Stimulated activated naive CD8-positive, alpha-beta T cell treated with anti-CD3 and anti-CD28 coated beads, Interleukin-15, amount 100 ng/mL, for 72 hours (primary cell): ENCODE data around the gene ALDH4A1.

ENCODE experiments used
- ATAC-seq: fragments of 150-1000 bp; cut with Tn5 transposase; 2 replicates; pipeline ENCODE4 v1.10.0; 2021; ENCODE audit warnings: mild to moderate bottlenecking, moderate library complexity
- DNase-seq, 2 donors: peaks; one replicate each; pipeline ENCODE4 v3.0.0; 2021 to 2022
- H3K27ac Mint-ChIP-seq, 2 donors: one replicate each; pipeline ENCODE4 v1.8.0; 2022; ENCODE audit warnings: mild to moderate bottlenecking in 2 of 2, mixed read lengths in 2 of 2, moderate library complexity in 2 of 2
- H3K27me3 Mint-ChIP-seq: one replicate; pipeline ENCODE4 v1.8.0; 2022; ENCODE audit warnings: mixed read lengths
- H3K4me1 Mint-ChIP-seq: one replicate; pipeline ENCODE4 v1.8.0; 2022; ENCODE audit warnings: mild to moderate bottlenecking, mixed read lengths
- H3K4me3 Mint-ChIP-seq, 2 donors: one replicate each; pipeline ENCODE4 v1.8.0; 2022; ENCODE audit warnings: mild to moderate bottlenecking in 2 of 2, mixed read lengths in 2 of 2, moderate library complexity in 1 of 2
- H3K9me3 Mint-ChIP-seq, 2 donors: one replicate each; pipeline ENCODE4 v1.8.0; 2022; ENCODE audit warnings: mixed read lengths in 2 of 2

ALDH4A1 gene

DNA sequence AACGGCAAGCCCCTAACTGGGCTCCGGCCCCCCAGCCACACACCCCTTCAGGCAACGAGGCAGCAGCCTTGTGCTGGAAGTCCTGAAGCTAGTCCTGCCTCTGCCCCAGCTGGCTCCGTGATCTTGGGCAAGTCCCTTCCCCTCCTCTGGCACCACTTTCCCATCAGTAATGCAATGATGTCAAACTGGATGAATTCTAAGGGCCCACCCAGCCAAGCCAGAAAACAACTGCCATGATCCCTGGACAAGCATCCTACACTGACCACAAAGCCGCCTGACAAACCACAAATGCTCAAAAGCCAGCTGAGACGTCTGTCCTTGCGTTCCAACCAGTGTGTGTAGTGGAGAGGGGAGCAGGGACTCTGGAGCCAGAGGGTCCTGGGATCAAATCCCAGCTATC, 27.3 kb upstream of the ALDH4A1 start:
- no peak for ATAC-seq
- peaks cover 100% of the 10 kb centered on the region for H3K4me1 Mint-ChIP-seq
- DNase-seq: no peak
- H3K4me3 Mint-ChIP-seq: no peak overlapping the region
- H3K27me3 Mint-ChIP-seq: no peaks in the 10 kb centered on the region
- H3K9me3 Mint-ChIP-seq: no peaks in the 10 kb centered on the region
- no peak overlapping the region for H3K27ac Mint-ChIP-seq

DNA sequence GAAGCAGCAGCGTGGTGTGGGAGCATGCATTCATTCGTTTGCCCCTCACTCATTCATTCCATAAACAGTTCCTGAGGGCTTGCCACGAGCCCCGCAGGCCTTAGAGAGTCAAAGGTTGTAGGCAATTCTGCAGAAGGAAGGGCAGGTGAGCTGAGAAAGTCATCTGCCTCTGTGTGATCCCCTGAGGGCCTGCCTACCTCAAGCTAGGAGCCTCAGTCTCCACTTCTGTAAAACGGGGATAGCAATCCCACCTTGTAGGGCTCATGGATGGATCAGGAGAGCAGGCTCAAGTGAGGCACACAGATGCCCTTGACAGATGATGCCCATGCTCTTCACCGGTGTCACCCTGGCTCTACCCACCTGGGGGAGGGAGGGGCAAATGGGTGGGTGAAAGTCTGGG, 26.6 kb upstream of the ALDH4A1 start:
- Mint-ChIP-seq H3K27me3 (no peaks in the 10 kb centered on the region), H3K27ac (no peak overlapping the region), H3K9me3 (no peaks in the 10 kb centered on the region), H3K4me3 (peak overlapping the region in 1 of 2 donors; percentile 64), H3K4me1 (peaks cover 100% of the 10 kb centered on the region)
- DNase-seq (no peak), ATAC-seq (no peak)

DNA sequence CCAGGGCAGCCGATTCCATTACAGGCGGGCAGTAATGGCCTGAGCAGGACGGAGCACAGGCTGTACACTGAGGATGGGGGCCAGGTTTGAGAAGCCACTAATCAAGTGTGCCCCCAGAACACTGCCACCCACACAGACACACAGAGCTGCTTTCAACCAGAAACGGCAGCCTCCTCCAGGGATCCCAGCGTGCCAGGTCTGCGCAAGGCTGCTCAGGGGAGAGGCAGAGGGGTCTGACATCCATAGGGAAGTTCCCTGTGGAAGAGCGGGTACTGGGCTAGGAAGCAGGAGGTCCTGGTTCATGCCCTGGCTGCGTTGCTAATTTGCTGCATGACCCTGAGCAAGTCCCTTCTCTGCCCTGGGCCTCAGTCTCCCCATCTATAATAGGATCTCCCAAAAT, 26.1 kb upstream of the ALDH4A1 start:
- Mint-ChIP-seq H3K27ac (peak overlapping the region; percentile 97 to 99), H3K9me3 (no peaks in the 10 kb centered on the region), H3K4me3 (peak overlapping the region; percentile 89 to 97), H3K27me3 (no peaks in the 10 kb centered on the region), H3K4me1 (peaks cover 100% of the 10 kb centered on the region)
- DNase-seq (no peak), ATAC-seq (no peak)

DNA sequence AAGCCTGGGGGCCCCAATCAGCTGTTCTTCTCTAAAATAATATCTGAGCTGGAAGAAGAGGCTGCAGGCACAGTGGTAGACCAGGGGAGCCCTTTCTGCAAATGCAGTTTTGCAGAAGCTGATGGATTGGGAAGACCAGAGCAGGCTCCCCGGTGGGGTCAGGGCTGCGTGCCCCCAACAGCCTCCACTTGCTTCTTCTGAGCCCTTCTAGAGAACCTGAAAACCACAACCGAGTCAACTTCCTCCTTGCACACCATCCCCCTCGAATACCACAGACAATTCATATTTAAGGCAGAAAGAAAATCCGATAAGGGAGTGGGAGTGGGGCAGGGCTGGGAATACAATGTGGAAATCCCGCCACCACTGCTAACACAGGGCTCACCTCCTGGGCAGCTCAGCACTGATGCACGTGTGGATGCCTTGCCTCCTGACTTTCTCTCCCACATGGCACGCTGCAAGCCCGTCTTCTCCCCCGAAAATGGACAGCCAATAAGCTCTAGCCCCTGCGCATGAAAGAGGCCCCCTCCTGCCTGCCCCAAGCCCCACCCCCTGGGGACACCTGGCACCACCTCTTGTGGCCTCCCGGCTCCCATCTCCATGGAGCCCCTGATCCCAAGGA, 25.4 kb upstream of the ALDH4A1 start:
- no peaks in the 10 kb centered on the region for H3K9me3 Mint-ChIP-seq
- DNase-seq (peak; percentile 45 to 49), ATAC-seq (peak; percentile 41)
- H3K4me1 Mint-ChIP-seq: peaks cover 100% of the 10 kb centered on the region
- H3K27me3 Mint-ChIP-seq: no peaks in the 10 kb centered on the region
- peak overlapping the region; percentile 89 to 97 for H3K4me3 Mint-ChIP-seq
- H3K27ac Mint-ChIP-seq: peak overlapping the region; percentile 97 to 99

DNA sequence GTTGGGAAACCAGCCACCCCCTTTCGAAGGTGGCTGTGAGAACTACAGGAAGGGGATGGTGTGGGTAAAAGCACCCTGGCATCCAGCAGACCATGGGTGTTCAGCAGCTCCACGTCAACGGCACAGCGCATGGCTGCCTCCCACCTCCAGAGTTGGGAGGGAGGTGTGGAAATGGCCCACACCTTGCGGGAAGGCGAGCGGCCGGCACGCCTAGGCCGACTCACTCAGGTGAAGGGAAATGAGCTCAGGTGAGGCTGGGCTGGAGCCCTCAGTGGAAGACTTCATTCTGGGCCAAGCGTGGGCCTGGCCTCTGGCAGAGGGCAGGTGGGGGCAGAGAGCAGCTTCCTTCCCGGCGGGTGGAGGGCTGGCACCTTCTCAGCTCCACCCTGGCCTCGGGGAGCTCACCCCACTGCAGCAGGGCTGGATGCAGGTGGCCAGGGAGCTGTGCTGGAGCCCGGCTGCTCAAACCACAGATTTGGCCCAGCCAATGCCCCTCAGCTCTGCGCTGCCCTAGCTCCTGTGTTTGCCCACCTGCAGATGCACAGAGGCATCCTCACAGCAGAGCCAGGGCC, 24.8 kb upstream of the ALDH4A1 start:
- ATAC-seq (peak; percentile 62), DNase-seq (no peak)
- H3K9me3 Mint-ChIP-seq: no peaks in the 10 kb centered on the region
- peak overlapping the region; percentile 89 to 97 for H3K4me3 Mint-ChIP-seq
- H3K27me3 Mint-ChIP-seq: no peaks in the 10 kb centered on the region
- H3K27ac Mint-ChIP-seq: peak overlapping the region; percentile 97 to 99
- peaks cover 100% of the 10 kb centered on the region for H3K4me1 Mint-ChIP-seq

DNA sequence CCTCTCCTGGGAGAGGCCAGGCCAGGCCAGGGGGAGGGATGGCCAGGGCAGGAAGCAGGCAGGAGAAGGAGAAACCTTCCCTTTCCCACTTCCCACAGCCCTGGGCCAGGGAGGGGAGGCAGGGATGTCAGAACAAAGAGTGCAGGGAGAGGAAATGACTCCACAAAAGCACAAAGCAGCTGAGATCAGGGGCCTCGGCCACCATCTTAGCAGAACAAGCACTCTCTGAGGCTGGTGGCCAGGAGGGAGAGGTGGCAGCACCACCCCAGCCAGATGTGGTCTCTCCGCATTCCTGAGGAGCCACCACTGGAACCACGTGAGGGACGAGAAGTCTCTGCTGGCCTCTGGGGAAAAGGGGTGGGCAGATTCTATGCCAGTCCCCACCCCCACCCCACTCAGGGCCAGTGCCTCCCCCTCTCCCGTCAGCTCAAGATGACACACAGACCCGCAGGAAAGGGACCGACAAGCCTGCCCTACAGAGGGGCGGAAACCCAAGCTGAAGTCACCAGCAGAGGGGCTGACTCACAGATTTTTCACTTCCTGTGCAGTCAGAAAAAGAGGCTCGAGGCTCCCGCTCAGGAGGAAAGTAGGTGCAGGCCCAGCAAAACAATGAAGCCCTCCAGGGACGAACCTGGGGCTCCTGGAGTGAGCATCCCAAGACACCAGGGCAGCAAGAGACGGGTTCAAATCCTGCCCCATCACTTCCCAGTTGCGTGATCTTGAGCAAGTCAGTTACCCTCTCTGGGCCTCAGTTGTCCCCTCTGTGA, 24.1 kb upstream of the ALDH4A1 start:
- peak; percentile 80 to 91 for DNase-seq
- H3K4me1 Mint-ChIP-seq: peaks cover 95% of the 10 kb centered on the region
- H3K27me3 Mint-ChIP-seq: no peaks in the 10 kb centered on the region
- ATAC-seq: peak; percentile 96
- no peaks in the 10 kb centered on the region for H3K9me3 Mint-ChIP-seq
- H3K4me3 Mint-ChIP-seq: peak overlapping the region; percentile 89 to 97
- peak overlapping the region; percentile 97 to 99 for H3K27ac Mint-ChIP-seq

DNA sequence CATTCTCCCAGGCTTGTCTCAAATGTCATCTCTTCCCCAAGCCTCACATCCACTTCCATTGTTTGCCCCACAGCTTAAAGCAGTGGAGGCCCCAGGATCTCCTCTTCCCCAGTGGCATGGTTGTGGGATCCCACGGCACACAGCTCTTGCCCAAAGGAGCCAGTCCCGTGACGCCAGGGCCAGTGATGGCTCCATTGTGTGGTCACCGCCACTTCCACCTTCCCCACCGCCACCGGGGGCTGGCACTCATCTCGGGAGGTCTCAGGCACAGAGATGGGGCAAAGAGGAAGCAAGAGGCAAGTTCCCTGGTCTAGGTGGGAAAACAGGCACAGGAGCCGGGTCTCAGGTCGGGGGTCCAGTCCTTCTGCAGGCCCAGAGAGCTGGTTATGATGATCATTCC, 22.9 kb upstream of the ALDH4A1 start:
- Mint-ChIP-seq H3K9me3 (no peaks in the 10 kb centered on the region), H3K27ac (peak overlapping the region in 1 of 2 donors; percentile 43), H3K27me3 (no peaks in the 10 kb centered on the region), H3K4me1 (peaks cover 83% of the 10 kb centered on the region), H3K4me3 (peak overlapping the region; percentile 2 to 51)
- ATAC-seq: no peak
- no peak for DNase-seq

DNA sequence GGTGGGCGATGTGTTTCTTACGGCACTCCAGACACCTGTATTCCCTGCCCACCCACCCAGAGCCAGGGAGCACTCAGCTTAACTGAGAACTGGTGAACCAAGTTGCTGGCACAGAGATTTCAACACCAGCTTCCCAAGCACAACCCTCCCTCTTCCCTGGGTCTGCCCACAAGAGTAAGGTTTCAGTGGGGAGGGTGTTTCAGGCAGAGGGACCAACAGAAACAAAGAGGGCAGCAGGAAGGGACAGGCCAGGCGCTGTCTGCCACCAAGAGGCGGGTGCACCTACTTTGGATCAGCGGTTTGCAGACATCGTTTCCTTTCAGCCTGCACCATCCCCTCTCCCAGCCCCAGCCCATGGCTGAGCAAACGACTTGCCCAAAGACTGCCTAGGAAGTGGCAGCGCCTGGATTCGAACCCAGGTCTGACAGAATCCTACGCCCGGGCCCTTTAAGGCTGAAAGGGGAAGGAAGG, 21.9 kb upstream of the ALDH4A1 start:
- peak overlapping the region in 1 of 2 donors; percentile 54 for H3K4me3 Mint-ChIP-seq
- H3K4me1 Mint-ChIP-seq: peaks cover 74% of the 10 kb centered on the region

DNA sequence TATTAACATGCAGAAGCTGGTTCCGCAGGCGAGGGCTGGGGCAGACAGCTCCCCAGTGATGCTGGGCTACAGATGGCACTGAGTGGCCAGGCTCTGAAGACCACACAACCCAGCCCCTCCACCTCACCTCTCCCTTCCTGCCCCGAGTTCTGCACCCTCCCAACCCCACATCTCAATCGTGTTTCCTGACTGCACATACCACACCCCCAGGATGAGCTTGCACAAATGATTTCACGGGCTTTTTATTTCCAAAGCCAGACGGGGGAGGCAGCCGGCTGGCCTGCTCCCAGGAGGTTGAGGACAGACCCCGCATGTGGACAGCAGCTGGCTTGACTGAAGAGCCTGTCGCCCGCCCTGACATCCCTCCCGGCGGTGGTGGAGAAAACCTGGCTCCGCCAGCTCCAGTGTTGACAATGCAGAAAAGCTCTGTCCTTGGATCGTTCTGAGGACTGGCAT, 21.4 kb upstream of the ALDH4A1 start:
- peak overlapping the region; percentile 15 to 35 for H3K4me3 Mint-ChIP-seq
- DNase-seq (no peak), ATAC-seq (no peak)
- no peaks in the 10 kb centered on the region for H3K27me3 Mint-ChIP-seq
- H3K4me1 Mint-ChIP-seq: peaks cover 74% of the 10 kb centered on the region
- no peak overlapping the region for H3K27ac Mint-ChIP-seq
- no peaks in the 10 kb centered on the region for H3K9me3 Mint-ChIP-seq

More for the DNA sequence above, 21.9 kb upstream of the ALDH4A1 start:
- H3K9me3 Mint-ChIP-seq: no peaks in the 10 kb centered on the region
- ATAC-seq: no peak
- H3K27ac Mint-ChIP-seq: no peak overlapping the region
- no peak for DNase-seq
- no peaks in the 10 kb centered on the region for H3K27me3 Mint-ChIP-seq

DNA sequence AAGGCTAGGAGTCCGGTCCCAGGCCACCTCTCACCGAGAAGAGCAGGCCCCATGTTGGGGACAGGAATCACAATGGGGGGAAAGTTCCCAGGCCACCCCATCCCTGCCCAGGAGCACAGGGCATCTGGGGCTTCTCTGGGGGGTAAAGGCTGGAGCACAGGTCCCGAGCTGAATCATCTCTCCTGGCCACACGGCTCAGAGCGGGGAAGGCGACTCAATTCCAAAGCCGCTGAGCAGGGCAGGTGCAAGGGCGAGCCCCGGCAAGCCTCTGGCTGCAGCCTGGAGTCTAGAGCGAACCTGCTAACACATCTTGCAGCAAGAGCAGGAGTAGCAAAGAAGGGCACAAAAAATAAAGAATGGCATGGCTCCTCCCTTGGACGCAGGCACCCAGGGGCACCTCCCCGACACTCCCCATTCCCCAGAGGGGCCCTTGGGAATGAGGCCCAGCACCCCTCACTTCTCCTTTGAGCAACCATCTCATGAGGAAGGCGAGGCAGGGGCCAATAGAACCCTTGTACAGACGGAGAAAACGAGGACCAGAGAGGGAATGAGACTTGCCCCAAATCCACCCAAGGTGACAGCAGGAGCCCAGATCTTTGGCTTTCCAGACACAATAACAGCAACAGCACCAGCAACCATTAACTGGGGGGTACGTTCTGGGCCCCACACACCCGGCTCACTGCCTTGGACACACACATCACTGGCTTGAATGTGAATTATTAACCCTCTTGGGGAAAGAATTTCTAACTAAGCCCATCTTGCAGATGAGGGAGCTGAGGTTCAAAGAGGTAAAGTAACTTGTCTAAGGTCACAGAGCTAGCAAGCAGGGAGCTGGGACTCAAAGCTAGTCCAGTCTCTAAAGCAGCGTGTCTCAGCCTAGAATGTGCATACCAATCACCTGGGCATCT, 20.7 kb upstream of the ALDH4A1 start:
- Mint-ChIP-seq H3K4me3 (peak overlapping the region in 1 of 2 donors; percentile 35), H3K27me3 (no peaks in the 10 kb centered on the region), H3K9me3 (no peaks in the 10 kb centered on the region), H3K4me1 (peaks cover 68% of the 10 kb centered on the region), H3K27ac (no peak overlapping the region)
- DNase-seq (no peak), ATAC-seq (no peak)

DNA sequence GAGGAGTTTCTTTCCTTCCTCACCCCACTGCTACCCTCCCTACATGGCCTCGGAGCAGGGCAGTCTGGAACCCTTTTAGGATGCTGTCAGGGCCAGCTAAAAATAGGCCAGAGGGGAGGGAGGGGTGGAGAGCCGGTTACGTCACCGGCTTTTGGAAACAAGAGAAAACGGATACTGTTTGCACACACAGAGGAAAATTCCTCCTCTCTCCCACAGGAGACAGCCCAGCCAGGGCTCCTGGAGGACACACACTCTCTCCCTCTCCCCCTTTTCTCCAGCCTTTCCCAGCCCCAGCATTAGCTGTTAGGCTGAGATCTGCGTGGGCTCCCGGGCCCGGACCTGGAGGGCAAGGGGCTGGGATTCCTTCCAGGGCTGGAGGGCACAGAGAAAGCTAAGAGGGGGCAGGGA, 20.0 kb upstream of the ALDH4A1 start:
- Mint-ChIP-seq H3K27ac (no peak overlapping the region), H3K27me3 (no peaks in the 10 kb centered on the region), H3K4me3 (no peak overlapping the region), H3K4me1 (peaks cover 60% of the 10 kb centered on the region), H3K9me3 (no peaks in the 10 kb centered on the region)
- no peak for DNase-seq
- no peak for ATAC-seq

DNA sequence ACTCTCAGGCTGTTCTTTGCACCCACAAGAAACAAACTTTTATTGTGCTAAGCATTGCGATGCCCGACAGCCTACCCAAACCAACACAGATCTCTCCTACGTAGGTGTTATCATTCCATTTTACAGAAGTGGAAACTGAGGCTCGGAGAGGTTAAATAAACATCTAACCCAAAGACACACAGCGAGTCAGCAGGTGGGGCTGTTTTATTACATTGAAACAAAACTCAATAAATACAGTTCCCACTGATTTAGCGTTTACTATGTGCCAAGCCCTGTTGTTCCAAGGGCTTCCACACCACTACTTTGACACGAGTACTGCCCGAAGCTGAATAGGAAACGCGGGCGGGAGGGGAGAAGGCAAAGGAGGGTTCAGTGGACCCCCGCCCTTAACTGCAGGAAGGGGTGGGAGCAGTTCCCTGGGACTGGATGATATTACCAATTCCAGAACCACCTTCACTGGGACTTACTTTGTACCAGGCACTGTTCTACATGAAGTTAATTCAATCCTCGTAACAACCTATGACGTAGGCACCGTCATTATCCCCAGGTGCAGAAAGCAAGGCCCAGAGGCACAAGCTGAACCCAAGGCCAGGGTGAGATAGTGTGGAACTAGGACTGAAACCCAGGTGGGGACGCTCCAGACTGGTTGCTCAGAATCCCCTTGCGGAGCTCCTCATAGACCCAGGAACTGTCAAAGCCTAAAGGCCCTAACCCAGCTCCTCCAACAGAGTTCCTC, 19.3 kb upstream of the ALDH4A1 start:
- no peak for DNase-seq
- H3K27me3 Mint-ChIP-seq: no peaks in the 10 kb centered on the region
- H3K4me1 Mint-ChIP-seq: peaks cover 54% of the 10 kb centered on the region
- no peak for ATAC-seq
- H3K9me3 Mint-ChIP-seq: no peaks in the 10 kb centered on the region
- H3K4me3 Mint-ChIP-seq: no peak overlapping the region
- peak overlapping the region in 1 of 2 donors; percentile 48 for H3K27ac Mint-ChIP-seq

DNA sequence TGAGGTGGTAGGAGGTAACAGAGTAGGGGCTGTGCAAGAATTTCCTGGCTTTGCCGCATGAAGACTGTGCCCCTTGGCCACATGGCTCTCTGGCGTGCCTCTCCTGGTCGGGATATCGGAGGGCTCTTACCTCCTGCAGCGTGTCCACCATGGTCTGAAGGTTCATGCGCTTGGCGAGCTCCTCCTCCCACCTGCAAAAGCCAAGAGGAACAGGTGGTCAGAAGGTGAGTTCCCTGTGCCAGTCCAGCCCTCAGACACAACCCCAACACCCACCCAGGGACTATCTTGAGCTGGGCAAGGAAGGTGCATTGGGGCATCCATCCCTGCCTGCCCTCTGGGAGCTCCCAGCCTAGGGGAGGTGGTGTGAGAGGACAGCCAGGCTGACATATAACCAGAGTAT, 18.6 kb upstream of the ALDH4A1 start:
- no peaks in the 10 kb centered on the region for H3K27me3 Mint-ChIP-seq
- H3K9me3 Mint-ChIP-seq: no peaks in the 10 kb centered on the region
- H3K27ac Mint-ChIP-seq: no peak overlapping the region
- ATAC-seq: no peak
- no peak for DNase-seq
- H3K4me3 Mint-ChIP-seq: no peak overlapping the region
- peaks cover 46% of the 10 kb centered on the region for H3K4me1 Mint-ChIP-seq

DNA sequence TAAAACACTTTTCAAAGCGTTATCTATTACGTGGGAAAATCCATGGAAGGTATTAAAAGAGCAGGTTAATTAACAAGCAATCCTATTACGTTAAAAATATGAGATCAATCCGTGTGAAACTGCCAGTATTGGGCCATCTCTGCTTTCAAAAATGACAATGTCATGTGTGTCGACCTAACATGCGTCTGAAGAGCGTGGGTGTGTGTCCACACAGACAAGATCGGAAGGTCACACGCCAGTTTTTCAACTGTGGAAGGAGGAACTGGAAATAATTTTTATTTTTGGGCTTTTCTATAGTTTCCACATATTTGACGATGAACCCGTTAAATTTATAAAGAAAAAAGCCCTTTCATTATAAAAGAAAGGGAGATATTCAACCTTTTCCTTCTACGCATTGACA, 17.6 kb upstream of the ALDH4A1 start:
- DNase-seq: no peak
- Mint-ChIP-seq H3K27me3 (no peaks in the 10 kb centered on the region), H3K9me3 (no peaks in the 10 kb centered on the region), H3K4me1 (peaks cover 36% of the 10 kb centered on the region), H3K4me3 (no peak overlapping the region), H3K27ac (no peak overlapping the region)
- no peak for ATAC-seq
